Activated naive CD4-positive, alpha-beta T cell treated with anti-CD3 and anti-CD28 coated beads for 36 hours (primary cell): Measurements from ENCODE around the gene ABCF1. TPM values are rescaled to one million over a fixed set of nuclear protein-coding genes. Genes with fewer than 3 reads are reported as not detected.

Experiments used
- CTCF ChIA-PET: fragments of 350-600 bp; sonication (Branson Sonifier 250); formaldehyde crosslinking; loops from one replicate; lab custom pipeline; 2021; ENCODE audit warnings: antibody characterized with exemption; lab: Charles Lee
- DNase-seq: peaks from one replicate; pipeline ENCODE4 v3.0.0-alpha.2; 2020
- H3K27ac Mint-ChIP-seq: one replicate; pipeline ENCODE4 v1.8.0; 2021; ENCODE audit warnings: mild to moderate bottlenecking, mixed read lengths
- H3K27me3 Mint-ChIP-seq: one replicate; pipeline ENCODE4 v1.8.0; 2021; ENCODE audit warnings: low read depth, mixed read lengths
- H3K36me3 Mint-ChIP-seq: one replicate; pipeline ENCODE4 v1.8.0; 2021; ENCODE audit warnings: low read depth, mixed read lengths
- H3K4me1 Mint-ChIP-seq: one replicate; pipeline ENCODE4 v1.8.0; 2021; ENCODE audit warnings: low read depth, mixed read lengths
- H3K4me3 Mint-ChIP-seq: one replicate; pipeline ENCODE4 v1.8.0; 2021; ENCODE audit warnings: mild to moderate bottlenecking, moderate library complexity, mixed read lengths
- H3K9me3 Mint-ChIP-seq: one replicate; pipeline ENCODE4 v1.8.0; 2021; ENCODE audit warnings: mixed read lengths
- intact Hi-C: fragments of 100-400 bp; cut with micrococcal nuclease; formaldehyde crosslinking; loops from one replicate; pipeline ENCODE4 v1.15.1; 2023
- total RNA-seq, 2 experiments: library from RNA; stranded (reverse); gene quantifications; one replicate each; pipeline ENCODE4 v1.2.3, GENCODE V29; 2021

ABCF1 gene
- total RNA-seq, 2 experiments from 2014 or later = 79.5 to 82.7 TPM

- peaks cover 43% of the 10 kb centered on the region for H3K36me3 Mint-ChIP-seq
- H3K4me1 Mint-ChIP-seq = peaks cover 35% of the 10 kb centered on the region
These were observed 10.3 kb upstream of the ABCF1 start for GRCh38 chr6:30560930-30561329.

GRCh38 chr6:30562470-30563425 lies 8.5 kb upstream of the ABCF1 start:
- Mint-ChIP-seq H3K4me1 (peaks cover 40% of the 10 kb centered on the region), H3K27me3 (no peaks in the 10 kb centered on the region), H3K36me3 (peaks cover 32% of the 10 kb centered on the region), H3K27ac (no peak overlapping the region), H3K4me3 (no peak overlapping the region), H3K9me3 (no peaks in the 10 kb centered on the region)
- intact Hi-C loops = no loop called here
- DNase-seq = no peak
- CTCF ChIA-PET = interaction anchor here (0.8 to 1.6 kb wide), 2 partner anchors 18 to 30 kb away, joined by 4 to 6 read pairs; no protein-coding TSS in a partner anchor

More at GRCh38 chr6:30560930-30561329, 10.3 kb upstream of the ABCF1 start:
- intact Hi-C loops = no loop called here
- CTCF ChIA-PET = no interaction called here
- Mint-ChIP-seq H3K9me3 (no peaks in the 10 kb centered on the region), H3K27me3 (no peaks in the 10 kb centered on the region), H3K27ac (no peak overlapping the region), H3K4me3 (no peak overlapping the region)
- no peak for DNase-seq

GRCh38 chr6:30564114-30564513 lies 7.1 kb upstream of the ABCF1 start:
- no peak for DNase-seq
- Mint-ChIP-seq H3K9me3 (no peaks in the 10 kb centered on the region), H3K4me3 (no peak overlapping the region), H3K27me3 (no peaks in the 10 kb centered on the region), H3K4me1 (peaks cover 37% of the 10 kb centered on the region), H3K36me3 (peaks cover 29% of the 10 kb centered on the region), H3K27ac (no peak overlapping the region)
- intact Hi-C loops = no loop called here
- CTCF ChIA-PET = interaction anchor here (0.8 to 1.6 kb wide), 2 partner anchors 20 to 32 kb away, joined by 4 to 6 read pairs; no protein-coding TSS in a partner anchor

- CTCF ChIA-PET = interaction anchor here (0.7 to 1.7 kb wide), 3 partner anchors 23 to 79 kb away, joined by 3 to 6 read pairs (median 3); no protein-coding TSS in a partner anchor
- Mint-ChIP-seq H3K9me3 (no peaks in the 10 kb centered on the region), H3K27ac (no peak overlapping the region), H3K4me3 (no peak overlapping the region), H3K4me1 (peaks cover 45% of the 10 kb centered on the region), H3K36me3 (peaks cover 24% of the 10 kb centered on the region), H3K27me3 (no peaks in the 10 kb centered on the region)
- intact Hi-C loops = no loop called here
- DNase-seq = no peak
These were observed 5.5 kb upstream of the ABCF1 start for GRCh38 chr6:30565772-30566171.

GRCh38 chr6:30568245-30568644 lies 3.0 kb upstream of the ABCF1 start:
- CTCF ChIA-PET = no interaction called here
- H3K36me3 Mint-ChIP-seq = peaks cover 21% of the 10 kb centered on the region
- intact Hi-C loops = no loop called here
- H3K27me3 Mint-ChIP-seq = no peaks in the 10 kb centered on the region
- H3K27ac Mint-ChIP-seq = peak overlapping the region; percentile 17
- DNase-seq = peak; percentile 75
- H3K4me3 Mint-ChIP-seq = no peak overlapping the region
- no peaks in the 10 kb centered on the region for H3K9me3 Mint-ChIP-seq
- H3K4me1 Mint-ChIP-seq = peaks cover 57% of the 10 kb centered on the region

DNA sequence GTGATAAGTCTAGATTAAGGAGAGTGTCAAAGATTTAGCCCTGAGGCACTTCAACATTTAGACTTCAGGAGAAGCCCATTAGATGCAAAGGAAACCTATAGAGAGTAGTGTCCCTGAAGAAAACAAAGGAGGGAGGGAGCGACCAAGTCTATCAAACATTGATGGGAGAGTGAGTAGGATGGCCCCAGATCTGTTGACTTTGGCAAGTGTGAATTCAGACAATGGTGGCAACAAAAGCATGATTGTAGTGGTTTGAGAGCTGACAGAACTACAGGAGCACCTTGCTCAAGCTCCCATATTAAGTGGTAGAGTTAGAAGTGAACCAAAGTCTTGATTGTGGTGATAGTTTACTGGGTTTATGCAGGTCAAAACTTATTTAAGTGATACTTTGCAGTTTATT lies 979 bp upstream of the ABCF1 start:
- peak overlapping the region; percentile 98 for H3K4me3 Mint-ChIP-seq
- H3K9me3 Mint-ChIP-seq = no peaks in the 10 kb centered on the region
- no peak for DNase-seq
- H3K36me3 Mint-ChIP-seq = peaks cover 18% of the 10 kb centered on the region
- peak overlapping the region; percentile 29 for H3K27ac Mint-ChIP-seq
- H3K27me3 Mint-ChIP-seq = no peaks in the 10 kb centered on the region
- intact Hi-C loops = loop anchor here (2.0 kb wide), 1 partner anchor 151 kb away; the partner anchor contains the start of gene TUBB
- CTCF ChIA-PET = interaction anchor here (0.6 to 2.3 kb wide), 5 partner anchors 13 to 112 kb away, joined by 3 to 10 read pairs (median 4); partner anchors contain the start of gene PRR3
- H3K4me1 Mint-ChIP-seq = peaks cover 68% of the 10 kb centered on the region

- CTCF ChIA-PET = interaction anchor here (1.0 to 2.3 kb wide), 6 partner anchors 13 to 151 kb away, joined by 3 to 10 read pairs (median 4); partner anchors contain the start of gene PRR3
- Mint-ChIP-seq H3K27ac (peak overlapping the region; percentile 68), H3K27me3 (no peaks in the 10 kb centered on the region), H3K36me3 (peaks cover 18% of the 10 kb centered on the region), H3K4me1 (peaks cover 70% of the 10 kb centered on the region), H3K4me3 (peak overlapping the region; percentile 98), H3K9me3 (no peaks in the 10 kb centered on the region)
- intact Hi-C loops = loop anchor here (1.0 to 2.0 kb wide), 5 partner anchors 14 to 150 kb away; partner anchors contain the start of genes GNL1 and TUBB
- no peak for DNase-seq
These were observed 535 bp upstream of the ABCF1 start for GRCh38 chr6:30570740-30571074.

DNA sequence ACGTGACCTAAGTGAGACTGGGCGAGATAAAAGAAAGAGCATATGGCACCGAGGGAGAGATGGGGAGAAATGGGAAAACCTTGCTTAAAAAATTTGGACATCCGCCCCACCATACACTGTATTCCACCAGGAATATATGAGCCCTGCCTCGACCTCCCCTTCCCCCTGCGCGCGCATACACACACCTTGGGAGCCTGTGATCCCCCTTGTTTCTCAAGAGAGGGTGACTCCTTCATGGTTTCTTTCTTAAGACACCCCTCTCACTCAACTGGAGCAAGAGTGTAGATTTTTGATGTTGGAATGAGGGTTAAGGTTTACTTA lies 480 bp downstream of the ABCF1 start:
- intact Hi-C loops = loop anchor here (1.0 to 2.0 kb wide), 5 partner anchors 15 to 149 kb away; partner anchors contain the start of genes GNL1 and TUBB
- peak overlapping the region; percentile 95 for H3K27ac Mint-ChIP-seq
- peak overlapping the region; percentile 98 for H3K4me3 Mint-ChIP-seq
- DNase-seq = no peak
- CTCF ChIA-PET = interaction anchor here (0.6 to 2.3 kb wide), 5 partner anchors 25 to 150 kb away, joined by 3 to 10 read pairs (median 4); no protein-coding TSS in a partner anchor
- no peaks in the 10 kb centered on the region for H3K27me3 Mint-ChIP-seq
- H3K36me3 Mint-ChIP-seq = peaks cover 22% of the 10 kb centered on the region
- H3K9me3 Mint-ChIP-seq = no peaks in the 10 kb centered on the region
- peaks cover 72% of the 10 kb centered on the region for H3K4me1 Mint-ChIP-seq

- no peaks in the 10 kb centered on the region for H3K9me3 Mint-ChIP-seq
- peaks cover 26% of the 10 kb centered on the region for H3K36me3 Mint-ChIP-seq
- no peak for DNase-seq
- peak overlapping the region; percentile 98 for H3K4me3 Mint-ChIP-seq
- CTCF ChIA-PET = interaction anchor here (1.0 kb wide), 1 partner anchor 25 kb away, joined by 4 read pairs; no protein-coding TSS in a partner anchor
- intact Hi-C loops = no loop called here
- H3K4me1 Mint-ChIP-seq = peaks cover 74% of the 10 kb centered on the region
- H3K27me3 Mint-ChIP-seq = no peaks in the 10 kb centered on the region
- H3K27ac Mint-ChIP-seq = peak overlapping the region; percentile 95
These were observed 906 bp downstream of the ABCF1 start for GRCh38 chr6:30572148-30572547.

DNA sequence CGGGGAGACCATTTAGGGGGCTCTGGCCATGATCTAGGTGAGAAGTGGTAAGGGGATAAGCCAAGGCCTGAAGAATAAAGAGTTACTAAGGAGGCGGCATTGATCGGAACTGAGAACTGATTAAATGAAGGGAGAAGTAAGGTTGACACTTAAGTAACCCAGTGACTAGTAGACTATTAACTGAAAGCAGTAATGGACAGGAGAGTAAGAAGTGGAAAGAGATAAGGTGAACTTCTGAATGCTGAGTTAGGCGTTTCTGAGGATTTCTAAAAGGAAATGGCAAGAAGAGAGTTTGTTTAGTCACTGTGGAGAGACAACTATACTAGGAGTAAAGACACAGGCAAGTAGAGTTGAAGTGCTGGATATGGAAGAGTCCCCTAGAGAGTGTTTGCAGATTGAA lies 1.9 kb downstream of the ABCF1 start:
- no peaks in the 10 kb centered on the region for H3K9me3 Mint-ChIP-seq
- CTCF ChIA-PET = no interaction called here
- H3K27ac Mint-ChIP-seq = peak overlapping the region; percentile 25
- H3K4me3 Mint-ChIP-seq = peak overlapping the region; percentile 98
- H3K27me3 Mint-ChIP-seq = no peaks in the 10 kb centered on the region
- H3K36me3 Mint-ChIP-seq = peaks cover 36% of the 10 kb centered on the region
- H3K4me1 Mint-ChIP-seq = peaks cover 75% of the 10 kb centered on the region
- DNase-seq = no peak
- intact Hi-C loops = no loop called here

GRCh38 chr6:30578051-30578450 lies 6.8 kb downstream of the ABCF1 start:
- intact Hi-C loops = no loop called here

DNA sequence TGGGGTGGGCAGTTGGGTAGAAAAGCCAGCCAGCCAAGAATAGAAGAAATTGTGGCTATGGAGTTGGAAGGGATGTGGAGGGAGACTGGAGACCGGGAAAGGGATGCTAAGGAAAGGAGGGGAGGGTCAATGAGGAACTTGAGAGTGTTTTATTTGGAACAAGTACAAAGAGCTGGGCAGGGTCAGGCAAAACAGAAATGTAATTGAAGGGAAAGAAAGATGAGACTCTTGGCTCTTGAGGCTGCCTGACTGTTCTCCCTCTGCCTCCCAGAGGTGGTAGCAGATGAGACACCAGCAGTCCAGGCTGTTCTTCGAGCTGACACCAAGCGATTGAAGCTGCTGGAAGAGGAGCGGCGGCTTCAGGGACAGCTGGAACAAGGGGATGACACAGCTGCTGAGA lies 12.7 kb downstream of the ABCF1 start:
- Mint-ChIP-seq H3K4me1 (no peaks in the 10 kb centered on the region), H3K27me3 (no peaks in the 10 kb centered on the region), H3K36me3 (peaks cover 63% of the 10 kb centered on the region), H3K9me3 (no peaks in the 10 kb centered on the region), H3K27ac (no peak overlapping the region), H3K4me3 (no peak overlapping the region)
- CTCF ChIA-PET = interaction anchor here (3.3 kb wide), 1 partner anchor 14 kb away, joined by 12 read pairs; no protein-coding TSS in a partner anchor
- intact Hi-C loops = no loop called here
- DNase-seq = no peak

More at GRCh38 chr6:30578051-30578450, 6.8 kb downstream of the ABCF1 start:
- Mint-ChIP-seq H3K4me3 (no peak overlapping the region), H3K36me3 (peaks cover 62% of the 10 kb centered on the region), H3K4me1 (peaks cover 37% of the 10 kb centered on the region), H3K27ac (peak overlapping the region; percentile 35), H3K9me3 (no peaks in the 10 kb centered on the region), H3K27me3 (no peaks in the 10 kb centered on the region)
- no peak for DNase-seq
- CTCF ChIA-PET = interaction anchor here (0.6 to 1.8 kb wide), 5 partner anchors 10 to 813 kb away, joined by 3 to 9 read pairs (median 5); no protein-coding TSS in a partner anchor
